NCI-H2081 (cell line): ENCODE results near the gene OR5K2.

Experiments
- DNase-seq, 2 experiments: peaks; one replicate each; lab custom pipeline; 2025; lab: John Stamatoyannopoulos, UW

Gene OR5K2

DNA sequence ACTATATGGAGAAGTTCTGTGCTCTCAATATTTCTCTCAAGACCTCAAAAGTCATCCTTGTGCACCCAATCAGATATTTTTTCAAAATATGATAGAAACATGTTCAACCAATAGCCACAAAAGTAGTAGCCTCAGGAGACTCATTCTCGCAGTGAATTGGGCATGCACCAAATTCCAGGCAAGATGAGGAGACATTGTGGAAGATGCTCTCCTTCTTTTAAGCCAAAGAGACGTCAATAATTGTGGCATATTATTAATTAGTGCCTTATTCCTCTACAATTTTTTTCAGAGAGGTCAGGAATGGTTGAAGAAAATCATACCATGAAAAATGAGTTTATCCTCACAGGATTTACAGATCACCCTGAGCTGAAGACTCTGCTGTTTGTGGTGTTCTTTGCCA is at the start of gene OR5K2:
Gene OR5K2, plus strand, starts transcription at position 301 of the 400 bp plus-strand sequence. Its CDS starts 0 bp downstream, at position 301.
- DNase-seq: no peak

DNA sequence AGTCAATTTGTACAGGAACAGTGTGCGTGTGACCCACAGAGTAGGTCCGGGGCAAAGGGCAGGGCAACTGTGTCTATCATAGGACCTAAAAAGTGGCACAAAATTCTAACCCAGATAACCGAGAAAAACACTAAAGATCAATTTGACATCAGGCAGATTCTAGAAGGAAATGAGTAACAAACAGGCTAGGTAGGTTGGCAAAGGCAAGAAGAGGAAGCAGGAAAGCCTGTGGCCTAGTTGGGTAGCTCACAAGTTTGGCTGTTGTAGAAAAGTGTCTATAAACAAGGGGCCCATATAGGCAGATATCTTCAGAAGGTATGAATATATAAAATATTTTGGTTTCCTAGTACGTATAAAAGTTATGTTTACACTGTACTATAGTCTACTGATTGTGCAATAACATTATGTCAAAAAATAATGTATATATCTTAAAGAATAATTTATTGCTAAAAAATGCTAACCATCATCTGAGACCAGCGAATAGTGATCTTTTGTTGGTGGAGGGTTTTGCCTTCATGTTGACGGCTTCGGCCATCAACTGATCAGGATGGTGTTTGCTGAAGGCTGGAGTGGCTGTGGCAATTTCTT is 47.8 kb upstream of the OR5K2 start:
- no peak for DNase-seq

DNA sequence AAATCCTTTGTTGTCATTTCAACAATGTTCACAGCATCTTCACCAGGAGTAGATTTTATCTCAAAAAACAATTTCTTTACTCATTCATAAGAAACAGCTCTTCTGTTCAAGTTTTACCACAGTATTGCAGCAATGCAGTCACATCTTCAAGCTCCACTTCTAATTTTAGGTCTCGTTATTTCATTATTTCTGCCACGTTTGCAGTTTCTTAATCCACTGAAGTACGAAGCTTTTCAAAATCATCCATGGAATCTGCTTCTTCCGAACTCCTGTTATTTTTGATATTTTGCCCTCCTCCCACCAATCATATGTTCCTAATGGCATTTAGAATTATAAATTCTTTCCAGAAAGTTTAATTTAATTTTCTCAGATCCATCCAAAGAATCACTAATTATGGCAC is 47.1 kb upstream of the OR5K2 start:
- DNase-seq: no peak

DNA sequence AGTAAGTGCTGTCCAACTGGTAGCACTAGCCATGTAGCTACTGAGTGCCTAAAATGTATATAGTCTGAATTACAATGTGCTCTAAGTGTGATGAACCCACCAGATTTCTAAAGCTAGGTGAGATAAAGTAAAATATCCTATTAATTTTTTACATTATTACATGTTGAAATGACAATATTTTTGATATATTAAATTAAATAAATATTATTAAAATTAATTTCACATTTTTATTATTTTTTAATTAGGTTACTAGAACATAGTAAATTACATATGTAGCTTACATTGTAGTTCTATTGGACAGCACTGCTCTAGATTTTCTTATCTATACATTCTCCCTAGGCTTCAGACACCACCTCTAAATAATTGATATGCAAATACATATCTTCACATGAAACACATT is 43.7 kb upstream of the OR5K2 start:
- DNase-seq: no peak

DNA sequence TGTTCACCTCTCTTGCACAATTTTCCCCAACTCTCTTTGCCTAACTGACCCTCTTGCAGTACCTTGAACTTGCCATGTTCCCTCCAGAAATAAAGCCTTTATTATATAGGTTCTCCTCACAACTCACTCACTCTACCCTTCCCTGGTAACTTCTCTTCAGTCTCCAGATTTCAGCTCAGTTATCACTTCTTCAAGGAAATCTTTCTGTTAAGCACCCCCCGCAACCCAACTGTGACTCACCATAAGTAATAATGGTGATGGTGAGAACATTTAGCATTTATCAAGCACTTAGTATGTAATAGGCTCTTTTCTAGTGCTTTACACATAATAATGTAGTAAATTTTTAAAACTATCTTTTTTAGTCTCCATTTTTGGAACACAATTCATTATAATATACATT is 42.6 kb upstream of the OR5K2 start:
- DNase-seq: no peak

DNA sequence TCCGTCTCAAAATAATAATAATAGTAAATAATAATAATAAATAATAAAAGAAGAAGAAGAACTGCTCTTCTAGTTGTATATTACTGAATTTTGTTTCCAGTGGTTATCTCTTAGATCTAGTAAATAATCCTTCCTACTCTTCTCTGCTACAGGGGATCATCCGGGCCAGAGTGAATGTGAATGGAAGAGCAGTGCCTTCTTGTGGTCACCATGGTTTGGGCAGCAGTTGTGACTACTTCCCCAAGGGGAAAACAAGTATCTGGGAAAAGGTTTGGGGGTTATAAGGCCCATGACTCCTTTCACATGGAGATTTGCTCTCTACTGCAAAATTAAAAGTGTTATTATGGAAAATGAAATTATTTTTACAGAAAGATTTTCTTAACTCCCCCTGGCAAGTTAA is 39.9 kb upstream of the OR5K2 start:
- DNase-seq: no peak

DNA sequence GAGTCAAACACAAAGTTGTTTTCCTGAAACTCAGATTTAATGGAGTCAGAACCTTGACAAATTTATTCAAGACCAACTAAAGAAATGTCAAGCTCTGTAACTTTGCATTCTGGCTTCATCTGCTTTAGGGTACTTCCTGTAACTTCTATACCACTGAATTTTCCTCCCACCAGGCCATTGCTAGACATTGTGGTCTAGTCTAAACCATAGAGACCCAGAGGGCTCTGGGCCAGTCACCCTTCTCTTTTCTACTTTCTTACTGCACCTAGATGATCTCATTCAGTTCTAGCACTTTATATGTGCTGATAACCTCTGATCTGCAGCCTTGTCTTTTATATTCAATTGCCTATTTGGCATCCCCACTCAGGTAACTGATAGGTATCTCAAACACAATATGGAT is 37.3 kb upstream of the OR5K2 start:
- no peak for DNase-seq

DNA sequence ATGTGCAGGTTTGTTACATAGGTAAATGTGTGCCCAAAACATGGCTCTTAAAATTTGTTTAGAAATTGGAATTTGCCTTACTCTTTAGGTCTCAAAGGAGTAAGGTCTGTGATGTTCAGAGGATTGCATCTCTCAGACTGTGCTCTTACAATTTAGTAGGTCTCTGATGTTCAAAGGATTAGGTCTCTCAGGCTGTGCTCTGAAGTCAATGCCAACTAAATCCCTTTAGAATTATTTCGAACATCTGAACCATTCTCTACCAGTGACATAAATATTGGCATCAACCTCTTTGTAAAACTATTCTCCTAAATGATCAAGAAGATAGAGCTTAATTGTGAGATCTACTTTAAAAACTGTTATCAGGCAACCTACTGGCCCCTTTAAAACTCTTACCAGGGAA is 34.6 kb upstream of the OR5K2 start, which contains the start of gene OR5K1:
Gene OR5K1, plus strand, starts transcription at position 301 of the 400 bp plus-strand sequence. CDS start 6,376 bp downstream, outside the sequence.
- DNase-seq: no peak

DNA sequence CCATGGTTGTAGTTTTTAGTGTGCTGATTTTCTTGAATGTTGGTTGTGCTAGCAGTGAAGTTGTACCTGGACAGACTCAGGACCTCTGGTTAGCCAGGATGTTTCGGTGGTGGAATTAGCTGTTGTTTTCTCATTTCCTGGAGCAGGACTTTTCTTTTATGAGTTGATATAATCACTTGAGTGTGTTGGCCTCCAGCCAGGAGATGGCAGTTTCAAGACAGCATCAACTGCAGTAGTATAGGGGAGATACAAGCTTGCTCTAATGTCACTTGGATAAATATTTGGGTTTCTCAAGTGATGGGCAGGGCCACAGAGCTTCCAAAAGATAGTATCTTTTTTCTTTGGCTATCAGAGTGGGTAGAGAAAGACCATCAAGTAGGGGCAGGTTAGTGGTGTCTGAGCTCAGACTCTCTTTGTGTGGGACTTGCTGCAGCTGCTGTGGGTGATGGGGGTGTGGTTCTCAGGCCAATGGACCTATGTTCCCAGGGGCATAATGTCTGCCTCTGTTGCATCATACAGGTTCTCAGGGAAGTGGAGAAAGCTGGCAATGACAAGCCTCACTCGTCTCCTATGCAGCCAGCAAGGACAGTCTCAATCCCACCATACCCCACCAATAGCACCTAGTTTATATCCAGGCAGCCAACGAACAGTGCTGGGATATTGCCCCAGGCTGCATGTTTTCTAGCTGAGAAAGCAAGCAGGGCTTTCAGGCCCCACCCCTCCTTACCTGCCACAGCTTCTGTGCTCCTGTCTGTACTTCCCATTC is 14.6 kb upstream of the OR5K2 start:
- no peak for DNase-seq

DNA sequence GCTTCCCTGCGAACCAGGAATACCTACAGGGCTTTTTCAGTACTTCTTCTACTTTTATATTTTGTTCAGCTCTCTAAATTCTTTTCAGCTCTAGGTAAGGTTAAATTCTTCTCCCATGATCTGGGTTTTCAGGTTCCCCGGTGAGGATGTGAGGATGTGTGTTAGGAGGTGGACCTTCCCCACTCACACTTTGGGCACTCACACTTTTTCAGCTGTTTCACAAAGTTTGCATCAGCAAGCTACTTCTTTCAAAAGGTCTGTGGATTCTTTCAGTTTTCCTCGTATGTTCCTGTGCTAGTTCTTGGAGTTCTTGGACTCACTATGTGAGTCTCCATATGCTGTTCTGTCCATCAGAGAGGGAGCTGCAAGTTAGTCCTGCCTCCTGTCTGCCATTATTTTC is 13.9 kb upstream of the OR5K2 start:
- DNase-seq: no peak

DNA sequence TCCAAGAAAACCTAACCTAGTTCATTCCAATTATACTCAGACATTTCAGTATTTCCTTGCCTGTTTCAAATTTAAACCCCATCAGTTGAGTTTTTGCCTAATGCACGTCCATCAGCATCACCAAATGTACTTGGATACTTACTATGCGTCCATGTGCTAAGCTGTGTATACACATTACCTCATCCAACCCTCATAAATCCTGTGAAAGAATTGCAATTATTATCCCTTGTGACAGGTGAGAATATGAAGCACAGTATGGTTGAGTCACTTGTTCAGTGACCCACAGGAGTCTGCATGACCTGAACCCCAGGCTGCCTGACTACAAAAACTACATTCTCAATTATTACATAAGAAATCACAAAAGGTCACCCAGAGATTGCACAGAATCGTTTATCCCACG is 2.5 kb downstream of the OR5K2 start:
- DNase-seq: peak in 1 of 2 experiments; percentile 8

DNA sequence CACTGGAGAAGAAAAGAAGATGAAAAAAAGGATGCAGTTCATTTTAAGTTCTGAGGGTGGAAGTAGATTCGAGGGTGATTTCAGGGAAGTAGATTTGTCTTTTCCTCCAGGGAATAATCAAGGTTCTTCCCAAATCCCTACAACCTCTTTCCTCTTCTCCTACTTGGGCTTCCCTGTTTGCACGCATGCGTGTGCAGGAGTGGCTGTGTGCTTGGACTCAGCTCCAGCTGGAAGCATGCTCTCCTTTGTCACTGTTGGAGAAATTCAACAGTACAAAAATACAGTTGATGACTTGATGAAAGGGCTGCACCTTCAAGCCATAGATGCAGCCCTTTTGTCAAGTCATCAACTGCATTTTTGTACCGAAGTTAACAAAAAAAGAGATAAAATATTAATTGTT is 3.8 kb downstream of the OR5K2 start:
- no peak for DNase-seq

DNA sequence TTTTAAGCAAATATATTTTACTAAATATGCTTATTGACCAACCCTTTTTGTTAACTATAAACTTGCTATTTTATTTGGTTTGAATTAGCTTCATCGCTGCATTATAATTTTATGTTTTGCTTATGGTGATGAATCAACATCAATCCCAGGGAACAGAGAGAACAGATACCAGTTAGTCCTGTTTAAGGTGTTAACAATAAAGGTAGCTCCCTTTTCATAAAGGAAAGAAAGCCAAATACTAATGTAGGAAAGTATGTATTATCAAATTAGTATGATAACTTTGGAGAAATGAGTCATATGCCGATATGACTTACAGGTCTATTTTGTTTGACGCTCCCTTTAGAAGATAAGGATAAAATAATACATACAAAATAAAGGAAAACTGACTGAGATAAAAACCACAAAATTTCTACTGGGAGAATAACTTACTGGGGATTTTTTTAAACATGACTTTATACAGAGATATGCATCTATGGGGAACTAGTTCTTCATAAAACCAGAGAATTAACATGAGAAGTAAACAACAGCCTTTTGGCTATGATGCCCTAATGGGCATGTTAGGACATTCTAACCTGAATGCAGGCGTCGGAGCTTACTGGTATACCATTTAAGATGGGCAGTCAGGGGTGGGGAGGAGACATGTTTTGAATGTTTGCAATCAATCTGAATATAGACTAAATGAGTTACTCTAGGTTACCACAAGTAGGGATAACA is 4.5 kb downstream of the OR5K2 start:
- DNase-seq: no peak

DNA sequence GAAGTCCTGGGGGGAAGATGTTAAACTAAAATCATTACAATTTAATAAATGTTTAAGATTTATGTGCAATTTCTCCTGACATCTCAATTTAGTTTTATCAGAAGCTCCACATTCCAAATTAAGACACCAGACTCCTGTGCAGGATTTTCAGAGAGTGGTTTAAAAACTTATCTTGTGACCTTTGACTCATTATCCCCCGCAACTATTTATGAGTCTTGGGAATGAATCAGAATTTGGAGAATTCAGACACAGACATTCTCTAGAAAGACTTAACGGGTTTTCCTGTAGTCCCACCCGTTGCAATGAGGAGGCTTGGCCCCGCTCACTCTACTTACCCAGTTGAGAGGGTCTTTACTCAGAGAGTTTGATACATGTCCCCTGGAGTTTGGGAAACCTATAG is 7.1 kb downstream of the OR5K2 start:
- no peak for DNase-seq

DNA sequence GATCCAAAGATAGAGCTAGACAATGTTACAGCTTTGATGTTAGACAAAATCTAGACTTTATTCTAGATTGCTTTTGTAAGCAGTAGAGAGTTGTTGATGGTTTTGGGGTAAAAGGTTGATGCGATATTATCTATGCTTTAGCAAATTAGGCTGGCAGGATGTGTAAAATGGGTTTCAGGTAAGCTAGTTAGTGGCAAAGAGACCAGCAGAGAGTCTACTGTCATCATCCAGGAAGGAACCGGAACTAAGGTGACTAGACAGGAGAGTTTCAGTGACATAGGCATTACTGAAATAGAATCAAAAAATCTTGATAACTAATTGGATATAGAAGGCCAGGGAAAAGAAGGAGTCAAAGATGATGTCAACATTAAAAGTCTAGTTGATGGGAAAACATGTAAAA is 11.1 kb downstream of the OR5K2 start:
- DNase-seq: no peak

DNA sequence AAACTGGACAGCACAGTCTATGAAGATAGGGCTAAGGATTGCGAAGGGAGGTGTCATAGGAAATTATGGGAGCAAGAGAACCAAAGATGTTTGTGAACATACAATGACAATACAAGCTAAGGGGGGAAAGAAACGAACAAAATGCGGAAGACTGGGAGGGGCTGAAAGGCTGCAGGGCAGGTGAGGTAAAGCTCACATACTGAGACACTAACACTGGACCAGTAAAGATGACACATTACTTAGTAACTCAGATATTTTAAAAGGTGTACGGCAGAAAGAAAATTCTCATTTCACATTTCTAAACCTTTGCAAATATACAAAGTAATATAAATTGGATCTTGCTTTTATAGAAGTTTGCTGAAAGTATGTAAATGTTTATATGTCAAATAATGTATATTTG is 15.1 kb downstream of the OR5K2 start:
- no peak for DNase-seq

DNA sequence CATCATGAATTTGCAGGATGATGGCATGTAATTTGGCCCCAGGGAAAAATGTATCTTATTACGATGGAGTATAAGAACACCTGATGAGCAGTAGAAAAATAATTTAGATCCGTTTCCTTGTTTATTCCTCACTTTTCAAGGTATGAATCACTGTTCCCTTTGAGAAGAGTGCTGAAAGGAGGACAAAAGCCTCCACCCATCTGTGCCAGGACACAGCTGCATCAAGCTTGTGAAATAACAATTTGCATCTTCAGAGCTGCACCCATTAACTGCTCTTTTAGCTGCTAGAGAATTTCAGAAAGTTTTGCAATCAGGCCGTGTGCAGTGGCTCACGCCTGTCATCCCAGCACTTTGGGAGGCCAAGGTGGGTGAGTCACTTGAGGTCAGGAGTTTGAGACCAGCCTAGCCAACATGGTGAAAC is 15.6 kb downstream of the OR5K2 start:
- no peak for DNase-seq

DNA sequence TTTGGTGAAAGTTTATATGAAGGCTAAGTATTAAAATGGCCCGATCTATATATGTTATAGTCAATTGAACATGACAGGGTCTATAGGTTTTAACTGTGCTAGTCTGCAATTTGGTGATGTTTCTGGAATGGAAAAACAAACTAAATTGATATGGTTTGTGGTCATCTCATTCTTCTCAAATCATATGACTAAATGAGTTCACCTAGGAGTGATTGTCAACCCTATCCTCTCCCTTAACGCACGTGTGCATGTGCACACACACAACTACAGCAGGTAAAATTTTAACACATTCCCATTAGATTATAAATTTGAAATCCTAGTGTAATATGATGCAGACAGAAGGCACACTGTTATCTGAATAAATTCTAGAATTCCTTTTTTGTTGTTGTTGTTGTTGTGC is 16.3 kb downstream of the OR5K2 start:
- no peak for DNase-seq

DNA sequence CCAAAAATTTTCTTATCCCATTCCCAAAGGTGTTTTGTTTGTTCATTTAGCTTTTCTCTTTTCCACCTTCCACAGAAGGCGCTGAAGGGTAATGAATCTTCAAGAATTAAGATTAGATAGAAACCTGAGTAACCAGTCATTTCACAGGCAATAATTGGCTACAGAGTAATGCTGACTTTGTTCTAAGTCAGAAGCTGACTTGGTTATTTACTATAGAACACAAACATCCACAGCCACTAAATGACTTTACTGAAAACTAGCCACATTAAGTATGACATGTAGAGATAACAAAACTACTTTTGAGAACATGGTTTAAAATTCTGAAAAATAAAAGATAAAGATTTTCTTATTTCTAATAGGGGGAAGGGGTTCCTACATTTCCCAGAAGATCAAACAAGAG is 17.5 kb downstream of the OR5K2 start:
- DNase-seq: no peak

DNA sequence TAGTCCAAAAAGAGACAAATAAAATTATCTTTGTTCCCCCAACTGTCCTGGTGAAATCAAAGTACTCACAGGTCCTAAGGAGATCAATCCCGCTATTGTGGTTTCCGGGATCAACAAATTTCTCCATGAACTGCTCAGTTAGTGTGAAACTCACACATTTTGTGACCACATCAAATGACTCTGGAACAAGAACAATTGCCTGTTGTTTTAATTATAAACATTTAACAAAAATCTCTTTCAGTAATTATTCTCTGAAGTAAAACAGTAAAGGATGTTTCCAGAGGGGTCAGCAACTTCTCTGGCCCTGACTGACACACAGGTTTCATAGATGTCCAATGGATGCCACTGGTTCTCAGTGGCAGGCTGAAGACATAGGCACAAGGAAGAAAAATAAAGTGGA is 21.3 kb downstream of the OR5K2 start:
- no peak for DNase-seq

DNA sequence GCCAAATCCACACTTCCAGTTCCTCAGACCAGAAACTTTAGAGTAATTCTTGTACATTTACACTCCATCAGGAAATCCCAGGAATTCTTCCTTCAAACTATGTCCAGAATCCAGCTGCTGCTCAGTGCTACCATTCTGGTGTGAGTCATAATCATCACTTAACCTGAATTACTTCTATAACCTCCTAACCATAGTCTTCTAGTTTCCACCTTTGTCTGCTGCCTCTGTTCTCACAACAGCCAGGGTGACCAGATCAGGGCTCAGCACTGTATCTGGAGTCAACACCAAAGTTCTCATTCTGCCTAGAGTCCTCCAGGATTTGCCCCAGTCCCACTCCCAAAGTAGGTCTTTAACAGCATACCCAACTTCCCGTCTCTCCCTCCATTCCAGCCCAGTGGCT is 21.9 kb downstream of the OR5K2 start:
- DNase-seq: no peak

DNA sequence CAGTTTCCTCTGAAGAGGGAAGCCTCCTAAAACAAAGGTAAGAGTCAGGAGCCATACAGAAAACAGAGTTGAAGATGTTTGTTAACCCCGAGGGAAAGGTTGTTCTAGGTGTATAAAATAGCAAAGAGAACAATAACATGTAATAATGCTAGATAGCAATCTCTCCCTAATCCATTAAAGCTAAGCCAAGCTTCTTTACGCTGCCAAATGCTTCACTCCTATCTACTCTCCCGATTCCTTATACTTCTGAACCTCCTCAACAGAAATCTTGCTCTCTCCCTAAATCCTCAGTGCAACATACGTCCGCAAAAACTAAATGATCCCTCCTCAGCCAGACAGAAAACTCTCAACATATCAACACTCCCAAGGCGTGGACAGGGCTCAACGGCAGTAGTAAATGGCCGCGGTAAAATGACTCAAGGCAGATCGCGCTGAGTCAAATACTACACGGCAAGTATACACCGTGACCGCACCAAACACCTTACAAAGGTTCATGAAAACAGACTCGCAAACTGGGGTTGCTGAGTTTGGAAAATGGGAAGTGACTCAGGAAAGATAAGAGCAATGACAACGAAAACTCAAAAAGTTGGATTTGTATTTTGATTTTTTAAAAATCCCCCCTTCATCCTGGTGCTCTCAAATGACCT is 24.5 kb downstream of the OR5K2 start:
- DNase-seq: peak; percentile 15 to 44
